IMR-90 (cell line): ENCODE measurements around the gene WFDC5.

ENCODE experiments used
- BHLHE40 ChIP-seq: fragments of 150-350 bp; IDR thresholded peaks from 2 replicates; pipeline ENCODE4 v1.6.1; 2016; ENCODE audit warnings: mild to moderate bottlenecking, low read depth, low read length
- CTCF ChIP-seq: conservative IDR thresholded peaks from 2 replicates; pipeline ENCODE4 v1.5.1; 2012; ENCODE audit warnings: mild to moderate bottlenecking, low read depth, low read length, improper control_type of control experiment
- MAFK ChIP-seq: IDR thresholded peaks from 2 replicates; pipeline ENCODE4 v1.6.1; 2012; ENCODE audit warnings: low read depth, low read length, improper control_type of control experiment
- MAZ ChIP-seq: IDR thresholded peaks from 2 replicates; pipeline ENCODE4 v1.6.1; 2012; ENCODE audit warnings: low read depth, mild to moderate bottlenecking, low read length, improper control_type of control experiment, moderate library complexity, borderline replicate concordance
- MXI1 ChIP-seq: IDR thresholded peaks from 2 replicates; pipeline ENCODE4 v1.6.1; 2012; ENCODE audit warnings: low read depth, mild to moderate bottlenecking, low read length, moderate library complexity, borderline replicate concordance
- POLR2A ChIP-seq: IDR thresholded peaks from 2 replicates; pipeline ENCODE4 v1.6.1; 2012; ENCODE audit warnings: mild to moderate bottlenecking, low read depth, low read length
- RAD21 ChIP-seq: IDR thresholded peaks from 2 replicates; pipeline ENCODE4 v1.6.1; 2012; ENCODE audit warnings: low read length, improper control_type of control experiment
- RFX5 ChIP-seq: IDR thresholded peaks from 2 replicates; pipeline ENCODE4 v1.8.0; 2012; ENCODE audit warnings: low read depth, mild to moderate bottlenecking, low read length, moderate library complexity
- TF ChIP-seq, protein P1 (sequence below): fragments of 150-350 bp; IDR thresholded peaks from 2 replicates; pipeline ENCODE4 v1.6.1; 2016; ENCODE audit warnings: low read depth, mild to moderate bottlenecking, low read length, moderate library complexity, borderline replicate concordance
- TF ChIP-seq, protein P2 (sequence below): fragments of 150-350 bp; IDR thresholded peaks from 2 replicates; pipeline ENCODE4 v1.6.1; 2017; ENCODE audit warnings: mild to moderate bottlenecking, antibody characterized with exemption, low read length, low read depth

DNA sequence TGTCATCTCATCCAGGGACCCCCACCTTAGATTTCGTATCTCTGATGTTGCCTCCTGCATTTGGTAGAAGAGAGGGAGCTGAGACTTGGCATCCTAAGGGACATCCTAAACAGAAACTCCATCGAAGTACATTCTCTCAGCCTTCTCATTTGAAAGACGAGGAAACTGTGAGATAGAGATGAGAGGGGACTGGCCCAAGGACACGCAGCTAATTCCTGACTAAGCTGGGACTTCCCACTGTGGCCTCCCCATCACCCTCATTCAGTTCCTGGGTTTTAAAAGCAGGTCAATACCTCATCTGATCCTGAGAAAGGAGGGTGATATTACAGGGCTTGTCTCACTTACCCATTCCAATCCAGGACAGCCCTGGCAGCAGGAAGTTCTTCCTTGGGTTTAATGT is 855 bp upstream of the WFDC5 start:
- TF ChIP-seq CTCF (no peak), POLR2A (no peak), BHLHE40 (no peak), RFX5 (no peak), MXI1 (no peak), MAFK (no peak), RAD21 (no peak), MAZ (no peak)
- TF ChIP-seq, protein P1, sequence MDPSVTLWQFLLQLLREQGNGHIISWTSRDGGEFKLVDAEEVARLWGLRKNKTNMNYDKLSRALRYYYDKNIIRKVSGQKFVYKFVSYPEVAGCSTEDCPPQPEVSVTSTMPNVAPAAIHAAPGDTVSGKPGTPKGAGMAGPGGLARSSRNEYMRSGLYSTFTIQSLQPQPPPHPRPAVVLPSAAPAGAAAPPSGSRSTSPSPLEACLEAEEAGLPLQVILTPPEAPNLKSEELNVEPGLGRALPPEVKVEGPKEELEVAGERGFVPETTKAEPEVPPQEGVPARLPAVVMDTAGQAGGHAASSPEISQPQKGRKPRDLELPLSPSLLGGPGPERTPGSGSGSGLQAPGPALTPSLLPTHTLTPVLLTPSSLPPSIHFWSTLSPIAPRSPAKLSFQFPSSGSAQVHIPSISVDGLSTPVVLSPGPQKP: no peak
- TF ChIP-seq, protein P2, sequence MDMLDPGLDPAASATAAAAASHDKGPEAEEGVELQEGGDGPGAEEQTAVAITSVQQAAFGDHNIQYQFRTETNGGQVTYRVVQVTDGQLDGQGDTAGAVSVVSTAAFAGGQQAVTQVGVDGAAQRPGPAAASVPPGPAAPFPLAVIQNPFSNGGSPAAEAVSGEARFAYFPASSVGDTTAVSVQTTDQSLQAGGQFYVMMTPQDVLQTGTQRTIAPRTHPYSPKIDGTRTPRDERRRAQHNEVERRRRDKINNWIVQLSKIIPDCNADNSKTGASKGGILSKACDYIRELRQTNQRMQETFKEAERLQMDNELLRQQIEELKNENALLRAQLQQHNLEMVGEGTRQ: no peak
